Type B pancreatic cell (in vitro differentiated cells): ENCODE results near the gene SEPTIN1. TPM values are rescaled to one million over a fixed set of nuclear protein-coding genes. Genes with fewer than 3 reads are reported as not detected.

ENCODE experiments used
- DNase-seq: peaks from one replicate; pipeline ENCODE4 v3.0.0; 2021; ENCODE audit warnings: mixed read lengths; ENCODE audit not compliant: unreplicated experiment; ENCODE audit errors: extremely low spot score
- H3K27ac Mint-ChIP-seq: 2 replicates; pipeline ENCODE4 v1.8.0; 2021; ENCODE audit warnings: mild to moderate bottlenecking, mixed read lengths
- H3K27me3 Mint-ChIP-seq: 2 replicates; pipeline ENCODE4 v1.8.0; 2021; ENCODE audit warnings: mixed read lengths
- H3K36me3 Mint-ChIP-seq: 2 replicates; pipeline ENCODE4 v1.8.0; 2021; ENCODE audit warnings: mixed read lengths
- H3K4me1 Mint-ChIP-seq: one replicate; pipeline ENCODE4 v1.8.0; 2021; ENCODE audit warnings: mixed read lengths; ENCODE audit not compliant: unreplicated experiment
- H3K4me3 Mint-ChIP-seq: 2 replicates; pipeline ENCODE4 v1.8.0; 2021; ENCODE audit warnings: mild to moderate bottlenecking, mixed read lengths
- H3K9me3 Mint-ChIP-seq: 2 replicates; pipeline ENCODE4 v1.8.0; 2021; ENCODE audit warnings: mixed read lengths
- total RNA-seq: library from RNA; stranded (reverse); gene quantifications from 2 replicates; pipeline ENCODE4 v1.2.1, GENCODE V29; 2021; ENCODE audit warnings: low replicate concordance
- TF ChIP-seq, protein P1 (sequence below): fragments of 200-600 bp; sonication (generic); conservative IDR thresholded peaks from 2 replicates; pipeline ENCODE4 v1.5.0; 2021; ENCODE audit warnings: antibody characterized with exemption, mild to moderate bottlenecking

Gene SEPTIN1
- total RNA-seq, 1 donor from 2014 or later = 2.3 TPM

DNA sequence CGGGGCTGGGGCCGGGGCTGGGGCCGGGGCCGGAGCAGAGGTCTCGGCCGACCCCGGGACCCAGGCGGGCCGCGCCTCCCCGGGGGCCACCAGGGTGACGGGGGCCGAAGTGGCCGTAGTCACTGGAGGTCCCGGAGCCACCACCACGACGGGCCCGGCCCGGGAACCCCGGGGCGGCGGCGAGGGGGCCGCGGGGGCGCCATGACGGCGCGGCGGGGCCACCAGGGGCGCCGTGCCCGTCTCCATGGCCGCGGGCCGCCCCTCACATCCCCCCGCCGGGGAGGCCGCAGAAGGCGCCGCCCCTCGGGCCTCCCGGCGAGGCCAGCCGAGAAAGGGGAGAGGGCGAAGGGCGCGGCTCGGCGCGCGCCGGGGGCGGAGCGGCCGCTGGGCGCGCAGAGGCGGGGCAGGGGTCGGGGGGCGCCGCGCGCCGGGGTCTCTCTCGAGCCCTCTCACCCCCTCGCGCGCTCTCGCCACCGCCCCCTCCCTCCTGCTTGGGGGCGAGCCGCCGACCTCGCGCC lies 12.4 kb downstream of the SEPTIN1 start:
- DNase-seq = no peak
- TF ChIP-seq, protein P1, sequence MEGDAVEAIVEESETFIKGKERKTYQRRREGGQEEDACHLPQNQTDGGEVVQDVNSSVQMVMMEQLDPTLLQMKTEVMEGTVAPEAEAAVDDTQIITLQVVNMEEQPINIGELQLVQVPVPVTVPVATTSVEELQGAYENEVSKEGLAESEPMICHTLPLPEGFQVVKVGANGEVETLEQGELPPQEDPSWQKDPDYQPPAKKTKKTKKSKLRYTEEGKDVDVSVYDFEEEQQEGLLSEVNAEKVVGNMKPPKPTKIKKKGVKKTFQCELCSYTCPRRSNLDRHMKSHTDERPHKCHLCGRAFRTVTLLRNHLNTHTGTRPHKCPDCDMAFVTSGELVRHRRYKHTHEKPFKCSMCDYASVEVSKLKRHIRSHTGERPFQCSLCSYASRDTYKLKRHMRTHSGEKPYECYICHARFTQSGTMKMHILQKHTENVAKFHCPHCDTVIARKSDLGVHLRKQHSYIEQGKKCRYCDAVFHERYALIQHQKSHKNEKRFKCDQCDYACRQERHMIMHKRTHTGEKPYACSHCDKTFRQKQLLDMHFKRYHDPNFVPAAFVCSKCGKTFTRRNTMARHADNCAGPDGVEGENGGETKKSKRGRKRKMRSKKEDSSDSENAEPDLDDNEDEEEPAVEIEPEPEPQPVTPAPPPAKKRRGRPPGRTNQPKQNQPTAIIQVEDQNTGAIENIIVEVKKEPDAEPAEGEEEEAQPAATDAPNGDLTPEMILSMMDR = peak; percentile 50
- Mint-ChIP-seq H3K27me3 (no peaks in the 10 kb centered on the region), H3K36me3 (no peaks in the 10 kb centered on the region), H3K27ac (peak overlapping the region; percentile 84), H3K4me1 (peaks cover 41% of the 10 kb centered on the region), H3K4me3 (peak overlapping the region; percentile 85), H3K9me3 (no peaks in the 10 kb centered on the region)

DNA sequence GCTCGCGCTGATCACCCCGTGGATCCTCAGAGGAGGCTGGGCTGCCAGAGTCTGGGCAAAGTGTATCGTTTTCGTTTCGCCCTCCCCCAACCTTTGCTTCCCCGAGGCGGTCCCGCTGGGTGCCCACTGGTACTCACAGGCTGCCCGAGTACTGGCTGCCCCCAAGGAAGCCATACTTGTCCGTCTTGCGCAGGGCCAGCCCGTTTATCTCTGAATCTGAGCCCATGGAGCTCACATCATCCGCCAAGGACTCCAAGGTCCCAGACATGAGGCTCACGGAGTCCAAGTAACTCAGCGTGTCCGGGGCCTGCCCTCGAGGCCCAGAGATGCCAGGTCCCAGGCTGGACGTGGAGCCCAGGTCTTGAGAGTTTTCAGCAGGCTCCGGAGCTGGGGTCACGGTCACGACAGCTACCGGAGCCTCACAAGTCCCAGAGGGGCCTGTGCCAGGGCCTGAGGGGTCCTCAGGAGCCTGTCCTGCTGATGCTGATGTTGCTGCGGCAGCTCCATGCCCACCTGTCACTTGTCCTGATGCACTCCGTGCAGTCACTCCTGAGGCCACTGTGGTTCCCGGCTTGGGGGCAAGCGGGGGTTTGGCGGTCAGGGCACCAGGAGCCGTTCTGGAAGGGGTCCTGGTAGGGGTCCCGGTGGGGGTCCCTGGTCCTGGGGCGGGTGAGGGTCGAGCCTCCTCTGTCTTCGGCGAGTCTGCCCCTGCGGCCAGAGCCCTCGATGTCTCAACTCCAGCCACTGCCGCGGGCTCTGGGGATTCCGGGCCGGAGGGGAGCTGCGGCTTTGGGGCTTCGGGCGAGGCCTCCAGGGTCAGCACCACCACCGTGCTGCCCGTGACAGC lies 13.0 kb downstream of the SEPTIN1 start:
- Mint-ChIP-seq H3K27ac (peak overlapping the region; percentile 66), H3K4me1 (peaks cover 41% of the 10 kb centered on the region), H3K36me3 (peaks cover 4% of the 10 kb centered on the region), H3K9me3 (no peaks in the 10 kb centered on the region), H3K27me3 (no peaks in the 10 kb centered on the region), H3K4me3 (peak overlapping the region; percentile 94)
- TF ChIP-seq, protein P1 = no peak
- DNase-seq = no peak

DNA sequence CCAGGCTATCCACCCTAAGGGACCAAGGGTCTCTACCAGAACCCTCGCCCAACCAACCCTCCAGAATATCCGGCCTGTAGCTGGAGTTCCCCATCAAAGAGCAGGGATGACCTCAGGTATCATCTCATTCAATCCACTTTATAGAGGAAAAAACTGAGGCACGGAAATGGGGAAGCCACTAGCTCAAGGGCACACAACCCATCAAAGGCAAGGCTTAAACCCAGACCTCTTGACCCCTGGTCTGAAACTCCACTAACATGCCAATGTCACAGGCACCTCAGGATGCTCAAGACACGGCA lies 13.6 kb downstream of the SEPTIN1 start:
- H3K4me3 Mint-ChIP-seq = peak overlapping the region; percentile 94
- H3K27me3 Mint-ChIP-seq = no peaks in the 10 kb centered on the region
- TF ChIP-seq, protein P1 = no peak
- H3K36me3 Mint-ChIP-seq = peaks cover 4% of the 10 kb centered on the region
- peaks cover 41% of the 10 kb centered on the region for H3K4me1 Mint-ChIP-seq
- DNase-seq = no peak
- no peaks in the 10 kb centered on the region for H3K9me3 Mint-ChIP-seq
- H3K27ac Mint-ChIP-seq = peak overlapping the region; percentile 66

DNA sequence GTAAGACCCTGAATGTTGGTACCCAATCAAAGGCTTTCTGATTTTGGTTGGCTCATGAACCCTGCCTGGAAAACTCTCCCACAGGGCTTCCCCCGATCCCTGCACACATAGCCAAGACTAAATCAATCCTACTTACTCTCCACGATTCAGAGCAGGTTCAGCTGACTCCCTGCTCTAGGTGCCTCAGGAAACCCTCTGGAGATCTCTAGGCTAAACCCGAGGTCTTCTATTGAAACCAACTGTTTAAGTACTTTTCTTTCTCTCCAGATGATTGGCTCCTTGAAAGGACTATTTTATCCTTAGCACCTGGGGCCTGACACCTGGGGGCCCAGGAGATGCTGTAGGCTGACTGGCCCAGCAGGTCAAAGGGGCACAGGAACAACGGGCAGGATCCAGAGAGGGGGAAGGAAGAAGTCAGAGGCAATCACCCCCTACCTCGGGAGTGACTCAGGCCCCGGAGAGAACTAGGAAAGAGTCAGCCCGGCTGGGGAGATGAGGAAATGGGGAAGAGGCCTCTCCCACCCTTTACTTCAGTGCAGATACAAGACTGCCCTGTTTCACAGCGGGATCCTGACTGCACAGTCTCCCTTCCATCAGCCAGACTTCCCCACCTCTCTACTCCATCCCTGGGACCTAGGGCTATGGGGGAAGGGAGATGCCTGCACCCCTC lies 14.1 kb downstream of the SEPTIN1 start:
- Mint-ChIP-seq H3K36me3 (peaks cover 5% of the 10 kb centered on the region), H3K4me1 (peaks cover 41% of the 10 kb centered on the region), H3K27me3 (no peaks in the 10 kb centered on the region), H3K4me3 (peak overlapping the region; percentile 94), H3K27ac (peak overlapping the region; percentile 66), H3K9me3 (no peaks in the 10 kb centered on the region)
- TF ChIP-seq, protein P1 = no peak
- DNase-seq = no peak

DNA sequence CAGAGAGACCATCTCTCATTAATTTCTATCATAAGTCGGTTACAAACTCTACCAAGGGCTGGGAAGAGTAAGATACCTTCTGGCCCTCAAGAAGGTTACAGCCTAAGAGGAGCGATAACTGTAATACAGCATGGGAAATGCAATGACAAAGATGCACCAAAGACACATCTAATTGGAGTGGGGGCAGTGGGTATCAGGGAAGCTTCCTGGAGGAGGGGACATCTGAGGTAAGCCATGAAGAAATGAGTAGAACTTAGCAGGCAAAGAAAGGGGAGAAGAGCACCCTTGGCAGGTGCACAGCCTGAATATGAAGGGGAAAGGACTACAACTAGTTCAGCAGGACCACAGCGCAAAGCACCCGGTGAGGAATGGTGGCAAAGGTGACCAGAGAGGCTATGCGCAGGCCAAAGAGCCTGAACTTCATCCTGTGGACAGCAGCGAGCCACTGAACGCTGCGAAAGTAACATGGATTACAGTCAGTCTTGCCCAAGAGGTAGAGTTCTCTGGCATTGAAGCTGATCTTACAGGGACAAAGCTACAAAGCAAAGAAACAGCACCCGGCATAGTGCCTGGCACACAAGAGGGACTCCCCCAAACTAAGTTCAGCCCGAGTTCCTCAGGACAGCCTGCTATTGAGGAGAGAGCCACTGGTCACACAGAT lies 14.9 kb downstream of the SEPTIN1 start:
- Mint-ChIP-seq H3K27me3 (no peaks in the 10 kb centered on the region), H3K4me1 (peaks cover 41% of the 10 kb centered on the region), H3K36me3 (peaks cover 10% of the 10 kb centered on the region), H3K27ac (peak overlapping the region; percentile 66), H3K4me3 (peak overlapping the region; percentile 94), H3K9me3 (no peaks in the 10 kb centered on the region)
- TF ChIP-seq, protein P1 = no peak
- no peak for DNase-seq
